Endodermal cell (in vitro differentiated cells): Measurements from ENCODE around the gene KLF18. TPM values are rescaled to one million over a fixed set of nuclear protein-coding genes. Genes with fewer than 3 reads are reported as not detected.
"Not testable (repeated sequence)": the region's sequence is repeated elsewhere in the genome, so short reads cannot be mapped to it uniquely, and the experiment has no call there.

ENCODE experiments used
- DNase-seq: peaks from one replicate; pipeline ENCODE4 v3.0.0-alpha.2; 2017
- H3K27ac ChIP-seq: 2 replicates; pipeline ENCODE4 v1.5.1; 2013; ENCODE audit warnings: mild to moderate bottlenecking, low read depth, low read length, moderate library complexity
- H3K27me3 ChIP-seq: 2 replicates; pipeline ENCODE4 v1.6.1; 2013; ENCODE audit warnings: mild to moderate bottlenecking, low read length, moderate library complexity; ENCODE audit not compliant: insufficient read depth, control insufficient read depth, poor library complexity, severe bottlenecking
- H3K36me3 ChIP-seq: 2 replicates; pipeline ENCODE4 v1.7.0; 2013; ENCODE audit warnings: mild to moderate bottlenecking, low read length, moderate library complexity; ENCODE audit not compliant: control insufficient read depth, insufficient read depth
- H3K4me1 ChIP-seq: one replicate; pipeline ENCODE4 v1.7.0; 2013; ENCODE audit warnings: low read length; ENCODE audit not compliant: control insufficient read depth, insufficient read depth
- H3K4me3 ChIP-seq: 2 replicates; pipeline ENCODE4 v1.5.1; 2013; ENCODE audit warnings: mild to moderate bottlenecking, low read length, moderate library complexity
- H3K9ac ChIP-seq: 2 replicates; pipeline ENCODE4 v1.6.1; 2013; ENCODE audit warnings: mild to moderate bottlenecking, low read length, moderate library complexity; ENCODE audit not compliant: poor library complexity, severe bottlenecking; ENCODE audit errors: extremely low read depth
- H3K9me3 ChIP-seq: 2 replicates; pipeline ENCODE4 v1.6.1; 2013; ENCODE audit warnings: mild to moderate bottlenecking, low read length, moderate library complexity; ENCODE audit not compliant: control insufficient read depth
- H3K27ac Mint-ChIP-seq: 2 replicates; pipeline ENCODE4 v1.8.0; 2020; ENCODE audit warnings: mixed read lengths
- H3K27me3 Mint-ChIP-seq: 2 replicates; pipeline ENCODE4 v1.8.0; 2021; ENCODE audit warnings: mild to moderate bottlenecking, mixed read lengths; ENCODE audit not compliant: insufficient read depth
- H3K36me3 Mint-ChIP-seq: 2 replicates; pipeline ENCODE4 v1.8.0; 2020; ENCODE audit warnings: low read depth, mixed read lengths
- H3K4me1 Mint-ChIP-seq: 2 replicates; pipeline ENCODE4 v1.8.0; 2020; ENCODE audit warnings: mixed read lengths
- H3K4me3 Mint-ChIP-seq: 2 replicates; pipeline ENCODE4 v1.8.0; 2020; ENCODE audit warnings: mild to moderate bottlenecking, moderate library complexity, mixed read lengths
- H3K9me3 Mint-ChIP-seq: 2 replicates; pipeline ENCODE4 v1.8.0; 2020; ENCODE audit warnings: mild to moderate bottlenecking, mixed read lengths
- WGBS, 2 experiments: methylation state at CpG; one replicate each; pipeline versions ENCODE4 v1.1.5 to v1.1.7; 2013; ENCODE audit warnings: missing lambda C conversion rate in 2 of 2, mixed read lengths in 1 of 2; ENCODE audit not compliant: insufficient coverage in 1 of 2, insufficient read length in 1 of 2; 5-methylcytosine and 5-hydroxymethylcytosine counted together
- total RNA-seq, 2 donors: library from RNA; stranded (reverse); fragmentation: NEBNext Ultra II Directional in 1 of 2; extraction: Animal tissue kit (Norgen Biotek cat#: 25700) in 1 of 2; gene quantifications; 2 replicates in 1 of 2; 3 replicates in 1 of 2; pipeline ENCODE4 v1.2.1, GENCODE V29; 2021
- TF ChIP-seq, protein P1 (sequence below): fragments of 200-600 bp; sonication (generic); conservative IDR thresholded peaks from 2 replicates; pipeline ENCODE4 v1.5.0; 2021; ENCODE audit warnings: antibody characterized with exemption, mild to moderate bottlenecking

Gene KLF18
- total RNA-seq, 2 donors from 2014 or later = not detected

DNA sequence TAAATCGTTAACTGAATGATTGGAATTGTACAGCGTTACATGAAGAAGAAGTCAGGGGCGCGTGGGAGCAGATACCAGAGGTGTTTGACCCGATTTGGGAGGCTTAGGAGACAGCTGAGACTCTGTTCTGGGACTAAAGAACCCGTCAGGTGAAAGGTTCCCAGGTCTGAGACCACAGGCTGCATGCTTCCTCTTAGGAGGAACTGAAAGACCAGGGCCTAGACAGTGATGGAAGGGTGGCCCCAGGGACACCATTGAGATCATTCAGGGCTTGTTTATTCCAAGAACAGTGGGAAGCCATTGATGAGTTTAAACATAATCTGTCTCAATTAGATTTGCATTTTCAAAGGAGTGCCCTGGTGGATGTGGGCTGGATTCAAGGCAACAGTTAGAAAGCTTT is 21.9 kb downstream of the KLF18 start:
- DNase-seq = peak; percentile 59
- H3K4me1 ChIP-seq = no peaks in the 10 kb centered on the region
- no peak overlapping the region for H3K9ac ChIP-seq
- no peaks in the 10 kb centered on the region for H3K27me3 ChIP-seq
- H3K9me3 Mint-ChIP-seq = peaks cover 2% of the 10 kb centered on the region
- peaks cover 11% of the 10 kb centered on the region for H3K27me3 Mint-ChIP-seq
- TF ChIP-seq, protein P1, sequence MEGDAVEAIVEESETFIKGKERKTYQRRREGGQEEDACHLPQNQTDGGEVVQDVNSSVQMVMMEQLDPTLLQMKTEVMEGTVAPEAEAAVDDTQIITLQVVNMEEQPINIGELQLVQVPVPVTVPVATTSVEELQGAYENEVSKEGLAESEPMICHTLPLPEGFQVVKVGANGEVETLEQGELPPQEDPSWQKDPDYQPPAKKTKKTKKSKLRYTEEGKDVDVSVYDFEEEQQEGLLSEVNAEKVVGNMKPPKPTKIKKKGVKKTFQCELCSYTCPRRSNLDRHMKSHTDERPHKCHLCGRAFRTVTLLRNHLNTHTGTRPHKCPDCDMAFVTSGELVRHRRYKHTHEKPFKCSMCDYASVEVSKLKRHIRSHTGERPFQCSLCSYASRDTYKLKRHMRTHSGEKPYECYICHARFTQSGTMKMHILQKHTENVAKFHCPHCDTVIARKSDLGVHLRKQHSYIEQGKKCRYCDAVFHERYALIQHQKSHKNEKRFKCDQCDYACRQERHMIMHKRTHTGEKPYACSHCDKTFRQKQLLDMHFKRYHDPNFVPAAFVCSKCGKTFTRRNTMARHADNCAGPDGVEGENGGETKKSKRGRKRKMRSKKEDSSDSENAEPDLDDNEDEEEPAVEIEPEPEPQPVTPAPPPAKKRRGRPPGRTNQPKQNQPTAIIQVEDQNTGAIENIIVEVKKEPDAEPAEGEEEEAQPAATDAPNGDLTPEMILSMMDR = no peak
- no peak overlapping the region for H3K27ac ChIP-seq
- no peaks in the 10 kb centered on the region for H3K36me3 Mint-ChIP-seq
- no peak overlapping the region for H3K27ac Mint-ChIP-seq
- H3K9me3 ChIP-seq = no peaks in the 10 kb centered on the region
- no peak overlapping the region for H3K4me3 ChIP-seq
- no peak overlapping the region for H3K4me3 Mint-ChIP-seq
- H3K4me1 Mint-ChIP-seq = no peaks in the 10 kb centered on the region
- H3K36me3 ChIP-seq = no peaks in the 10 kb centered on the region
- 76 to 80% methylated on average over 6 of the region's 6 CpGs for WGBS, 2 experiments

DNA sequence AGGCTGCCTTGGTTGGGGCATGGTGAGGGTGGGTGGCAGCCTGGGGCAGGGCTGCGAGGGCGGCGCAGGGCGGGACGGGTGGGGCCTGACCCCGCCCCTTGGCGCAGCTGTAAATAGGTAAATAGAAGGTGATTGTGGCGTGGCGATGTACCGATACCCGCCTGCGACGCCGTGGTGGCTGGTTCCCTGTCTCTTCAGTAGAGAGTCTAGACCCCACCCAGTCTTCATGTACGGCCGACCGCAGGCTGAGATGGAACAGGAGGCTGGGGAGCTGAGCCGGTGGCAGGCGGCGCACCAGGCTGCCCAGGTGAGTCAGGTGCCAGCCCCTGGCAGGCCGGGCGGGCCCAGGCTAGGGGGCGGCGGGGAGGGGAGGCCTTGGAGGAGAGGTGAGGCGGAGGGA is 22.7 kb downstream of the KLF18 start, which contains the start of gene KLF17:
TSS of gene KLF17 (plus strand) at position 140 of the 400 bp plus-strand sequence. CDS start at position 227, 87 bp downstream.
- WGBS, 2 experiments = 95 to 96% methylated on average over 12 to 25 of the region's 25 CpGs
- H3K4me3 ChIP-seq = no peak within 1 kb of the TSS

GRCh38 chr1:44117272-44117671 is 24.2 kb downstream of the KLF18 start:
- not testable (repeated sequence) for H3K4me3 ChIP-seq, H3K27me3 Mint-ChIP-seq, H3K4me1 Mint-ChIP-seq, H3K36me3 ChIP-seq, H3K9me3 ChIP-seq, H3K9me3 Mint-ChIP-seq, H3K4me1 ChIP-seq, H3K27ac ChIP-seq, H3K9ac ChIP-seq, H3K36me3 Mint-ChIP-seq, H3K27me3 ChIP-seq, H3K27ac Mint-ChIP-seq, H3K4me3 Mint-ChIP-seq, DNase-seq
- 88 to 93% methylated on average over 5 to 10 of the region's 10 CpGs for WGBS, 2 experiments

More for the DNA sequence above, 22.7 kb downstream of the KLF18 start, which contains the start of gene KLF17:
- no peak within 1 kb of the TSS for H3K27ac Mint-ChIP-seq
- H3K9me3 ChIP-seq = no peaks in the 10 kb centered on the region
- peaks cover 11% of the 10 kb centered on the region for H3K27me3 Mint-ChIP-seq
- H3K27me3 ChIP-seq = no peaks in the 10 kb centered on the region
- H3K9me3 Mint-ChIP-seq = peaks cover 2% of the 10 kb centered on the region
- no peaks in the 10 kb centered on the region for H3K36me3 Mint-ChIP-seq
- H3K9ac ChIP-seq = no peak within 1 kb of the TSS
- DNase-seq = no peak
- H3K4me1 Mint-ChIP-seq = no peaks in the 10 kb centered on the region
- no peaks in the 10 kb centered on the region for H3K4me1 ChIP-seq
- H3K4me3 Mint-ChIP-seq = no peak within 1 kb of the TSS
- TF ChIP-seq, protein P1 = no peak
- H3K36me3 ChIP-seq = no peaks in the 10 kb centered on the region
- no peak within 1 kb of the TSS for H3K27ac ChIP-seq

- H3K4me3 ChIP-seq = no peak overlapping the region
- H3K36me3 ChIP-seq = no peaks in the 10 kb centered on the region
- no peak overlapping the region for H3K9ac ChIP-seq
- Mint-ChIP-seq H3K36me3 (no peaks in the 10 kb centered on the region), H3K27me3 (no peaks in the 10 kb centered on the region), H3K4me3 (no peak overlapping the region), H3K9me3 (peaks cover 2% of the 10 kb centered on the region), H3K27ac (no peak overlapping the region), H3K4me1 (no peaks in the 10 kb centered on the region)
- WGBS, 2 experiments = 83 to 92% methylated on average over 5 to 7 of the region's 7 CpGs
- no peak overlapping the region for H3K27ac ChIP-seq
- no peaks in the 10 kb centered on the region for H3K27me3 ChIP-seq
- TF ChIP-seq, protein P1 = no peak
- DNase-seq = no peak
- no peaks in the 10 kb centered on the region for H3K4me1 ChIP-seq
- H3K9me3 ChIP-seq = no peaks in the 10 kb centered on the region
Observed at GRCh38 chr1:44114098-44114497, 27.3 kb downstream of the KLF18 start.
